Dendritic cell treated with granulocyte-macrophage colony-stimulating factor and Interleukin-4, amounts not matched to agents 40 ng/mL and 50 ng/mL, for 4 days (primary cell): ENCODE data around the gene RRAS.

ENCODE experiments used
- H3K27ac Mint-ChIP-seq: one replicate; pipeline ENCODE4 v1.8.0; 2022; ENCODE audit warnings: mild to moderate bottlenecking, mixed read lengths
- H3K27me3 Mint-ChIP-seq: one replicate; pipeline ENCODE4 v1.8.0; 2022; ENCODE audit warnings: mild to moderate bottlenecking, mixed read lengths
- H3K36me3 Mint-ChIP-seq: one replicate; pipeline ENCODE4 v1.8.0; 2022; ENCODE audit warnings: low read depth, mixed read lengths
- H3K4me1 Mint-ChIP-seq: one replicate; pipeline ENCODE4 v1.8.0; 2022; ENCODE audit warnings: low read depth, mixed read lengths
- H3K4me3 Mint-ChIP-seq: one replicate; pipeline ENCODE4 v1.8.0; 2022; ENCODE audit warnings: mild to moderate bottlenecking, moderate library complexity, mixed read lengths
- H3K9me3 Mint-ChIP-seq: one replicate; pipeline ENCODE4 v1.8.0; 2022; ENCODE audit warnings: mixed read lengths
- intact Hi-C: fragments of 100-400 bp; cut with micrococcal nuclease; formaldehyde crosslinking; loops from one replicate; pipeline ENCODE4 v1.15.0; 2022

The RRAS gene

DNA sequence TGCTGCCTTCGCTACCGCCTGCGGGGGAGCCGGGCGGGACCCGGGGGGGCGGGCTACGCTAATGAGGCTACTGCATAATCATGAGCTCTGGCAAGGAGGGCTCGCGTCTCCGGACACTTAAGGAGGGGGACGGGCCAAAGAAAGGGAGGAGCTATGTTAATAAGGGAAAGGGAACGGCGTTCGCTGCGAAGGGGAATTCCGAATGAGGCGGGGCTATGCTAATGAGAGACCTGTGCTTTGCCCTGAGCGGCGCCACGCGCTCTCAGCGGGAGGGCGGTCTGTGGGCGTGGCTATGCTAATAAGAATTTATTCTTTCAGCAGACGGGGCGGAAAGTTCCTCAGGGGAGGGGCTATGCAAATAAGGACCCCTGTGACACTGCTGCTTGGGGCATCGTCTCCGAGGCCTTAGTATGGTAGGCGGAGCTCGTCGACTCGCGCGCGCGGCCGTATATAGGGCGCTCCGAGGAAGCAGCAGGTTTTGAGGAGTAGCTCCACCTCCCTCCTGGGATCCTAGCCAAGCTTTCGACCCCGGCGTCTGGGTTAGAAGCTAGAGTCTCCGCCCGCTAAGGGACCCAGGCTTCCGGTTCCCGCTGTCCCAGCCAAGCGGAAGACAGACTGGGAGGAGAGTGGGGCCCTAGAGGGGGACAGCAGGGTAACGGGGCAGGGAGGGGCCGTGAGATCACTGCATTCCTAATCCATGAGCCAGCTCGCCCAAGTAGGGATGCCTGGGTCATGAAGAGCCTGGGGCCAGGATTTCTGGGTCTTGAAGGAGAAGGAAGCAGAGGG lies at the start of gene RRAS:
TSS of gene RRAS (minus strand) at position 31 of the 786 bp plus-strand sequence. CDS start 45 bp downstream, outside the sequence.
- peaks cover 53% of the 10 kb centered on the region for H3K36me3 Mint-ChIP-seq
- H3K4me3 Mint-ChIP-seq: peak within 1 kb of the TSS; percentile 99
- peak within 1 kb of the TSS; percentile 100 for H3K27ac Mint-ChIP-seq
- H3K4me1 Mint-ChIP-seq: peaks cover 70% of the 10 kb centered on the region
- intact Hi-C loops: loop anchor here (1.0 to 5.0 kb wide), 6 partner anchors 24 to 188 kb away; partner anchors contain the start of genes ALDH16A1, BCL2L12, FUZ and IRF3
- H3K27me3 Mint-ChIP-seq: peaks cover 3% of the 10 kb centered on the region
- no peaks in the 10 kb centered on the region for H3K9me3 Mint-ChIP-seq

DNA sequence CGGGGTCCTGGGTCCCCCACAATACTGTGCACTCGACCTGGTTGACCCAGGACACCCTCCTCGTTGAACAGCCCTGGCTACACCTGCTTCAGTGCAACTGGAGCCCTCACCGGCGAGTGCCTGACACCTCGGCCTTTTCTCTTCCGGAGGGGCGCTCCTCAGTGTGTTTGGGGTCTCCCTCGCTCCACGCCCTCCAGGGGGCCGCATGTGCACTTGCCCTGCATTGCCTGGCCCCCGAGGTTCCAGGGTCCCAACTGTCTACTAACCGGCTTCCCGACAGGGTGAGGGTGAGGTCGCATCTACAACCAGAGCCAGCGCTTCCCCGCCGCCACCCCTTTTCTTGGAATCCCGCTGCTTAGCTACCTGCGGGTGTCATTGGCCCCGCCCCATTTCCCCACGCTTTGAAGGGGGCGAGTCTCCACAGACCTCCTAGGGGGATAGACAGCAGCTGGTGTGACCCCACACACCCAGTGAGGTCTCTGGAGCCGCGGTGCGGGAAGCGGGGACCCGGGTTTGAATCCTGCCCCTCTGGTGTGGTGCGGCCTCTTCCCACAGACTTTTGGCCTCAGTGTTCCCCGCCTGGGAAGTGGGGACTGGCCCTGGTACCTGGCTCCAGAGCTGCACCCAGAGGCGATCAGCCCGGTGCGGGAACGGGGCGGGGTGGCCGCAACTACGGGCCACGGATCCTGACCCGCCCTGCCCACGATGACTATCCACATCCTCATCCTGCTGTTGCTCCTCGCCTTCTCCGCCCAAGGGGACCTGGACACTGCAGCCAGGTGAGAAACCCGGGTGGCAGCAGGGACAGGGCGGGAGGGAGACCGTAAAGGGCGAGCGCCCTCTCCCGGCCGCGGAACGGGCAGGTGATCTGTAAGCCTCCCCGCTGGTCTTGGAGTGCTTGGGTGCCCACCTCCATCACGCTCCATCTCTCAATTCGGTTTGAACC lies 49.5 kb upstream of the RRAS start, which contains the start of gene ADM5:
TSS of gene ADM5 (plus strand) at position 462 of the 946 bp plus-strand sequence. CDS start at position 706, 244 bp downstream.
- Mint-ChIP-seq H3K27me3 (peaks cover 54% of the 10 kb centered on the region), H3K4me3 (peak within 1 kb of the TSS; percentile 52), H3K27ac (peak within 1 kb of the TSS; percentile 61), H3K9me3 (no peaks in the 10 kb centered on the region), H3K4me1 (peaks cover 47% of the 10 kb centered on the region), H3K36me3 (peaks cover 52% of the 10 kb centered on the region)
- intact Hi-C loops: no loop called here

DNA sequence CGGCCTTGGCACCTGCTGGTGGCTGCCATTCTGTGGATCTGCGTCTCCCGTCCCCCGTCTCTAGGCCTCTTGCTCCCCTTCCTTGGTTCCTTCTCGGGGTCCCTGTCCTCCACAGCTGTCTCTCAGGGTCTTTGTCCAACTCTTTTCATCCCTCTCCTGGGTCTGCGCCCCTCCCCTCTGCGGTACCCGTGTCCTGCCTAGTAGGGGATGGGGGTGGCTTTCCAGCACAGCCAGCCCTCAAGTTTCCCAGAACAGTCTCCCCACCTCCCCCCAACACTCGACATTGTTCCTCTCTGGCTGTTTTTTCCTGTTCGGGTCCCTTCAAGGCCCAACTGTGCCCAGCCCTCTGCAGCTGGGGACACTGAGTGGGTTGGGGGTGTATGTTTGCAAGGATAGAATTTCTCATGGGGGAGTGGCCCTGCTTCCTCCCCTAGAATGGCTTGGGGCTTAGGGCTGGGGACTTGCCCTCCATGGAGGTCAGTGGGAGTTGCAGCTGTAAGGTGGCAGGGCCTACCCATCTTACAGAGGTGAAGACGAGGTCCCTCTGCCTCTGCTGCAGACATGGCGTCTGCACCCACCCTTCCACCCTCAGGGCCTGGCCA lies 48.7 kb upstream of the RRAS start:
- no peaks in the 10 kb centered on the region for H3K9me3 Mint-ChIP-seq
- H3K27ac Mint-ChIP-seq: peak overlapping the region; percentile 61
- intact Hi-C loops: no loop called here
- H3K4me3 Mint-ChIP-seq: no peak overlapping the region
- H3K27me3 Mint-ChIP-seq: peaks cover 52% of the 10 kb centered on the region
- peaks cover 59% of the 10 kb centered on the region for H3K36me3 Mint-ChIP-seq
- H3K4me1 Mint-ChIP-seq: peaks cover 52% of the 10 kb centered on the region

DNA sequence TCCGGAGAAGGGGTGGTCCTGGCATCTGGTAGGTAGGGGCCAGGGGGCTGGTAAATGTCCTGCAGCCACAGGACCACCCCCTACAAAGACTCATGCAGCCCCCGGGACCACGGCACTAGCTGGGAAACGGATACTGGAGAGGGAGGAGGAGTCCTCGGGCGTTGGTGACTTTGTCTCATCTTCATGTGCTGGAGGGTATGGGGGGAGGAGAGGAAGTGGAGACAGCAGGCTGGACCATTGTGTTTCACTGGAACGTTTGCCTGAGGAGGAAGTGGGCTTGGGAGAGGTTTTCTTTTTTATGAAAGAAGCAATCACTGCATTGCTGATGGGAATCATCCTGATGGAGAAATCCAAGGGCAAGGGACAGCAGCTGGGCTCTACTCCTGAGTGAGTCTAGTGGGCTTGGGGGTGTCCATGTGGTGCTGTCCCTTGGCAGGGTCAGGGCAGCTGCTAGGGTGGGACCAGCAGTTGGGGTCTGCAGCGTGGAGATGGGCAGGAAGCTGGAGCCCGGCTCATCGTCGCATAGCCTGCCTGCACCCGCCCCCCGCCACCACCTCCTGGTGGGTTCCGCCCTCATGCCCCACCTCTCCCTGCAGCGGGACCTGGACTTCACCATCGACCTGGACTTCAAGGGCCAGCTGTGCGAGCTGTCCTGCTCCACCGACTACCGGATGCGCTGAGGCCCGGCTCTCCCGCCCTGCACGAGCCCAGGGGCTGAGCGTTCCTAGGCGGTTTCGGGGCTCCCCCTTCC lies 47.8 kb upstream of the RRAS start:
- Mint-ChIP-seq H3K36me3 (peaks cover 68% of the 10 kb centered on the region), H3K27ac (peak overlapping the region; percentile 58), H3K9me3 (no peaks in the 10 kb centered on the region), H3K27me3 (peaks cover 43% of the 10 kb centered on the region), H3K4me3 (no peak overlapping the region), H3K4me1 (peaks cover 52% of the 10 kb centered on the region)
- intact Hi-C loops: no loop called here

DNA sequence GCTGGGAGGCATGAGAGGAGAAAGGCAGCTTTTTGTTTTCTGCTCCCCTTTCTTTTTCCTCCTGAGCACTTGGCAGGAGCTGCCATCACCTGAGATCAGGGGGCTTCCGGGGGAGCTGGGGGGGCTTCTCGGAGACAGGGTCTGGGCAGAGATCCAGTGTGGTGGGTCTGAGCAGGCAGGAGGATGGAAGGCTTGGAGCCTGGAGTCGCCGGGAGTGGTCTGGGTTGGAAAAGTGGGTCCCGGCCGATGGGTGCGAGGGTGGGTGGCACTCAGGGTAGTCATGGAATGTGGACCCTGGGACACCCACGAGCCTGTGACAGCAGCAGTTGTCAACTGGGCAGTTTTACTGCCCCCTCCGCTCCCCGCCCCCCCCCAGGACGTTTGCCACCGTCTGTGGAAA lies 47.2 kb upstream of the RRAS start:
- peaks cover 74% of the 10 kb centered on the region for H3K36me3 Mint-ChIP-seq
- intact Hi-C loops: no loop called here
- peak overlapping the region; percentile 58 for H3K27ac Mint-ChIP-seq
- peaks cover 52% of the 10 kb centered on the region for H3K4me1 Mint-ChIP-seq
- no peaks in the 10 kb centered on the region for H3K9me3 Mint-ChIP-seq
- H3K4me3 Mint-ChIP-seq: no peak overlapping the region
- H3K27me3 Mint-ChIP-seq: peaks cover 37% of the 10 kb centered on the region

DNA sequence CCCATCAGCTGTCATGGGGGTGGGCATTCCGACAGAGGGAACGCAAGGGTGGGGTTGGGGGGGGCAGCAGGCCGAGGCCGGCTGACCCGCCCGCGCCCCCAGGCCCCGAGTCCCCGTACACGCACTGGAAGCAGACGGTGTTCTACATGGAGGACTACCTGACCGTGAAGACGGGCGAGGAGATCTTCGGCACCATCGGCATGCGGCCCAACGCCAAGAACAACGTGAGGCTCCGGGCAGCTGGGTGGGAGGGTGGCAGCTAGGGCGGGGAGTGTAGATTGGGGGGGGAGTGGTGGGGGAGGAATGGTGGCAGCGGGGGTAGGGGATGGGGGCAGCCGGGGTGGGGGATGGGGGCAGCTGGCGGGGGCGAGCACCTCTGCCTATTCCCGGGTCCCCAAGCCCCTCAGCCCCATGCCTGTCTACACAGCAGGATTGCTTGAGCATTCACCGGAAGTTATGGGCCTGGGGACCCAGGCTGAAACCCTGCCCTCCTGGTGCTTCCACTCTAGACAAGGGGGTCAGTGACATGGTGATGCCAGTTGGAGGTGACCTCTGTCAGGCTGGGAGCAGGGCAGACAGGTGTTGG lies 46.7 kb upstream of the RRAS start:
- Mint-ChIP-seq H3K36me3 (peaks cover 80% of the 10 kb centered on the region), H3K9me3 (no peaks in the 10 kb centered on the region), H3K4me1 (peaks cover 52% of the 10 kb centered on the region), H3K27me3 (peaks cover 32% of the 10 kb centered on the region), H3K4me3 (no peak overlapping the region), H3K27ac (peak overlapping the region; percentile 58)
- intact Hi-C loops: no loop called here

DNA sequence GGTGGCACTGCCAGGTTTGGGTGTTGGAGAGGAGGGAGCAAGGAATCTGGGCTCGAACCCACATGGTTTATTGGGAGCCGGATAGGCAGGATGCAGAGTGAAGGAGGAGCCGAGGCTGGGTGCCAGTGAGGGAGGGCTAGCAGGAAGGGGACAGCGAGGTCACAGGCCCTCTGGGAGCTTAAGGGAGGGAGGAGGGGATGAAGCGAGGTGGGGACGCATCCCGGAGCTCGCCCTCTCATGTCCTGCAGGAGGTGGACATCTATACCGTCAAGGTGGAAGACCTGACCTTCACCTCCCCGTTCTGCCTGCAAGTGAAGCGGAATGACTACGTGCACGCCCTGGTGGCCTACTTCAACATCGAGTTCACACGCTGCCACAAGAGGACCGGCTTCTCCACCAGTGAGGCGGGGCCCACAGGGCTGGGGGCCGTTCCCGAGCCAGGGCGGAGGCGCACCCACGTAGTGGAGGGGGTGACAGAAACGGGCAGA lies 45.9 kb upstream of the RRAS start:
- no peak overlapping the region for H3K4me3 Mint-ChIP-seq
- H3K4me1 Mint-ChIP-seq: peaks cover 49% of the 10 kb centered on the region
- H3K27me3 Mint-ChIP-seq: peaks cover 25% of the 10 kb centered on the region
- H3K9me3 Mint-ChIP-seq: no peaks in the 10 kb centered on the region
- H3K27ac Mint-ChIP-seq: no peak overlapping the region
- intact Hi-C loops: no loop called here
- H3K36me3 Mint-ChIP-seq: peaks cover 87% of the 10 kb centered on the region

DNA sequence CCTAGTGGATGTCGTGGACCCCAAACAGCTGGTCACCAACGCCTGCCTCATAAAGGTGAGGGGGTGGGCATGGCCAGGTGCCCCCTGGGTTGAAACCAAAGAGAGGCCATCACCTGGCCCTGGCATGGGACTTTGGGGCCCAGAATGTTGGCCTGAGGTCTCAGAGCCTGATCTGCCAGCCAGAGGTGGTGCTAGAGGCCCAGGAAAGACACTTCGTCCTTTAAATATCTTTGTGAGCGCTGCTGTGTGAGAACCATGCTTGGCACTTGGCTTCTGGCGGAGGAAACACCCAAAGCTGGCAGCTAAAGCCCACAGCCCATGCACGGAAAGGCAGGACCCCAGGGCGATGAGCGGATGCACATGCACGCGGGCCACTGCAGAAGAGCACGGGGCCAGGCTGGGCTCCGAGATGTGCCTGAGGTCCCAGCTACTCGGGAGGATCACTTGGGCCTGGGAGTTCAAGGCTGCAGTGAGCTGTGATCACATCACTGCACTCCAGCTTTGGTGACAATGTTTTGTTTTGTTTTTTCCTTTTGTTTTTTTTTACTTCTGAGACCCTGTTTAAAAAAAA lies 45.1 kb upstream of the RRAS start:
- Mint-ChIP-seq H3K9me3 (no peaks in the 10 kb centered on the region), H3K4me1 (peaks cover 45% of the 10 kb centered on the region), H3K36me3 (peaks cover 92% of the 10 kb centered on the region), H3K27ac (no peak overlapping the region), H3K27me3 (peaks cover 17% of the 10 kb centered on the region), H3K4me3 (no peak overlapping the region)
- intact Hi-C loops: no loop called here

DNA sequence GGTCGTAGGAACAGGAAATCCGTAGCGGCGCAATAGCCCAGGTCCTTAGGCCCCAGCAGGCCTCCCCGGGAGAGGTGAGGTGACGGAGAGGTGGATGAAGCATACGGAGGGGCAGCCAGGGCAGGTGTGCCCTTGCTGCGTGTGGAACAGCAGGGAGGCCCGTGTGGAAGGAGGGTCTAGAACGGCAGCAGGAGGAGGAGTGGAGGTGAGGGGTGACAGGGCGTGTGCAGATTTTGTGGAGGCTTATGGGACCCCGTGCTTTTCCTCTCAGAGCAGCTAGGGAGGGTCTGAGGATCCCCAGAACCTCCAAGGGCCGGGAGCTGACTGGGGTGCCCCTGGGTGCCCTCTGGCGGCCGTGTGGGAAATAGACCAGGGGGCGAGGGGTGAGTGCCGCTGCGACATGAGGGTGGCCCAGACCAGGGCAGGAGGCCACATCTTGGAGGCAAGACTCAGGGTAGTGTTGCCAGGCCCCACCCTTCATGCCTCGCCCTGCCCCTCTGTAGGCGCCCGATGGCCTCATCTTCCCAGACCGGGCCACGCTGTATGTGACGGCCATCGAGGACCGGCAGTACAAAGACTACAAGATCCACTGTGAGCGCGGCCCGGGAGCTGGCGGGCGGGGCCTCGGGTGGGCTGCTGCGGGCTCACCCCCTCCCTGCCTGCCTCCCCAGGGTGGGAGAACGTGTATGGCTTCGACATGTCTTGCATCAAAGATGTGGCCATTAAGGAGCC lies 44.5 kb upstream of the RRAS start:
- Mint-ChIP-seq H3K9me3 (no peaks in the 10 kb centered on the region), H3K4me3 (no peak overlapping the region), H3K27ac (peak overlapping the region; percentile 57), H3K4me1 (peaks cover 45% of the 10 kb centered on the region), H3K36me3 (peaks cover 97% of the 10 kb centered on the region), H3K27me3 (peaks cover 10% of the 10 kb centered on the region)
- intact Hi-C loops: no loop called here

DNA sequence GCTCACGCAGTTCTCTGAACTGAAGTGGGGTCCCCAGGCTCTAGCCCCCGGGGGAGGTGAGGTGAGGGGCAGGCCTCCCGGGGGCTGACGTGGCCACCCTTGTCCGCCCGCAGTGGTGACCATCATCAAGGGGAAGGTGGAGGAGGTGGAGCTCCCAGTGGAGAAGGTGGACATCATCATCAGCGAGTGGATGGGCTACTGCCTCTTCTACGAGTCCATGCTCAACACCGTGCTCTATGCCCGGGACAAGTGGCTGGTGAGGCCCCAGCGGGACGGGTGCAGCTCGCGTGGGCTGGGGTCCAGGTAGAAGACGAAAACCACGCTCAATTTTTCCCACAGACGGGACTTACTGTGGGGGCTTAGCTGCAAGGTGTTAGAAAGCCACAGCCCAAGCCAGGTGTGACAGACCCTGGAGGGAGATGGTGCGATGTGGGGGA lies 43.9 kb upstream of the RRAS start:
- intact Hi-C loops: no loop called here
- no peaks in the 10 kb centered on the region for H3K9me3 Mint-ChIP-seq
- peaks cover 4% of the 10 kb centered on the region for H3K27me3 Mint-ChIP-seq
- peak overlapping the region; percentile 57 for H3K27ac Mint-ChIP-seq
- H3K4me3 Mint-ChIP-seq: no peak overlapping the region
- H3K36me3 Mint-ChIP-seq: peaks cover 91% of the 10 kb centered on the region
- peaks cover 44% of the 10 kb centered on the region for H3K4me1 Mint-ChIP-seq

DNA sequence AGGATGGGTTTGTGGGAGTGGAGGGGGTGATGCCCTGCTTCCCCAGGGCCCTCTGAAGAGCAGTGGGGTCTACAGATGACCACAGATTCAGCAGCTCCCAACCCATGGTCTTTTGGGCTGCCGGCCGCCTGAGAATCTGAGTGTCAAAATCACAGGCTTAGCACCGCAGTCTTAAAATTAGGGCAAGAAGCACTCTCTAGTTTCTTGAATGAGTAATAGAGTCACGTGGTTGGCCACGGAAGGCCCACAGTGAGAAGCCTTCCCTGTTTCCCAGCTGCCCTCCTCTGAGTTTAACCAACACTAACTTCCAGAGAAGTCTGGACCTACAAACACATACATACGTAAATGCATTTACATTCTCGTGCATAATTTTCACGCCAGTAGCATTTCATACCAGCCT lies 42.3 kb upstream of the RRAS start:
- intact Hi-C loops: no loop called here

DNA sequence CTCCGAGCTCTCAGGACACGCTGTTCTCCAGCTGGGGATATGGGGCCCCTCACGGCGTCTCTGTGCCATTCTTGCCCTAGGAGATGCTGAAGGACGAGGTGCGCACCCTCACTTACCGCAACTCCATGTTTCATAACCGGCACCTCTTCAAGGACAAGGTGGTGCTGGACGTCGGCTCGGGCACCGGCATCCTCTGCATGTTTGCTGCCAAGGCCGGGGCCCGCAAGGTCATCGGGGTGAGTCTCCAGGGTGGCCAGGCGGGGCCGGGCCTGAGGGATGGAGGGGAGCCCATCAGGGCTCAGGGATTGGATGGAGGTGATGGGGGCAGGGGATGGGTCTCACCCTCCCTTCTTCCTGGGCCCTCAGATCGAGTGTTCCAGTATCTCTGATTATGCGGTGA lies 41.9 kb upstream of the RRAS start:
- Mint-ChIP-seq H3K27me3 (no peaks in the 10 kb centered on the region), H3K9me3 (no peaks in the 10 kb centered on the region), H3K36me3 (peaks cover 78% of the 10 kb centered on the region), H3K4me1 (peaks cover 37% of the 10 kb centered on the region), H3K4me3 (no peak overlapping the region), H3K27ac (no peak overlapping the region)
- intact Hi-C loops: no loop called here

More for the DNA sequence above, 42.3 kb upstream of the RRAS start:
- Mint-ChIP-seq H3K4me3 (no peak overlapping the region), H3K9me3 (no peaks in the 10 kb centered on the region), H3K27ac (no peak overlapping the region), H3K27me3 (no peaks in the 10 kb centered on the region), H3K36me3 (peaks cover 78% of the 10 kb centered on the region), H3K4me1 (peaks cover 42% of the 10 kb centered on the region)
